ES-I3 (cell line): Measurements from ENCODE around the gene ZDHHC4.

ENCODE experiments used
- H3K36me3 ChIP-seq: 2 replicates; pipeline ENCODE4 v1.6.1; 2013; ENCODE audit warnings: mild to moderate bottlenecking, low read length, control low read depth, moderate library complexity; ENCODE audit not compliant: insufficient read depth
- H3K4me1 ChIP-seq: 2 replicates; pipeline ENCODE4 v1.6.1; 2013; ENCODE audit warnings: mild to moderate bottlenecking, control low read depth, low read length; ENCODE audit not compliant: insufficient read depth
- H3K9ac ChIP-seq: 2 replicates; pipeline ENCODE4 v1.6.1; 2013; ENCODE audit warnings: low read depth, mild to moderate bottlenecking, low read length, moderate library complexity
- H3K9me3 ChIP-seq: 2 replicates; pipeline ENCODE4 v1.6.1; 2013; ENCODE audit warnings: mild to moderate bottlenecking, low read length, moderate library complexity; ENCODE audit not compliant: control insufficient read depth, insufficient read depth

ZDHHC4 gene

DNA sequence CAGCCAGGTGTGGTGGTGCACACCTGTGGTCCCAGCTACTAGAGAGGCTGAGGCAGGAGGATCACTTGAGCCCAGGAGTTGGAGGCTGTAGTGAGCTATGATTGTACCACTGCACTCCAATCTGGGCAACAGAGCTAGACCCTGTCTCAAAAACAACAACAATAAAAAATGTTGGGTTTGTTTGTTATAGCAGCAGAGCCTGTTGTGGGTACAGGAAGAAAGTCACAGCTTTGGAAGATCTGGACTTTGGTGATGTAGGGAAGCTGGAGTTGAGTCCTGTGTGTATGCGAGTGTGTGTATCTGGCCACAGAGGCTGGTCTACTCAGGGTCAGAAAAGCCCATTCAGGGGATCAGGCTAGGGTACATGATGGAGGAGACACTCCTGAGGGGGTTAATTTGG lies 29.9 kb upstream of the ZDHHC4 start:
- H3K36me3 ChIP-seq, result no peaks in the 10 kb centered on the region
- no peaks in the 10 kb centered on the region for H3K9me3 ChIP-seq
- no peaks in the 10 kb centered on the region for H3K4me1 ChIP-seq
- no peak overlapping the region for H3K9ac ChIP-seq

DNA sequence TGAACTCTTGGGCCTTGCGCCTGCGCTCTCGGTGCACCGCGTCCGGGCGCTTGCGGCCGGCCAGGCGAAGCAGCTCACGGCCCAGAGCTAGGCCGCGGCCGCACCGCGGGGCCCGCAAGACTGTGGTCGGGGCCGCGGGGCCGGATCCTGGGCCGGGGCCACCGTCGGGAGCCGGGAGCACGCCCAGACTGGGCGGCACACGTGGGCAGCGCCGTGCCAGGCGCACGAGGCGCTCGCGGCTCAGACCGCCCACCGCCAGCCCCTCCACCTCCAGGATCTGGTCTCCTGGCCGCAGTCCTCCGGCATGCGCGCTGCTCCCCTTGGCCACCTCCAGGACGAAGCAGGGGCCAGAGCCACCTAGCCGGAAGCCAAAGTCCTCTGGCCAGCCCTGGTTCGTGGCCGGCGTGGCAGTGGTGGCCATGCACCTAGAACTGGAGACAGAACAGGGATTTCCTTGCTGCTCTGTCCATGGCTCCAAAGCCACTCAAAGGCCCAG lies 26.2 kb upstream of the ZDHHC4 start, which contains the start of gene GRID2IP:
GRID2IP (minus strand) TSS at position 446 of the 496 bp plus-strand sequence; CDS start at position 421, 25 bp downstream.
- Histone ChIP-seq H3K36me3 (no peaks in the 10 kb centered on the region), H3K9me3 (no peaks in the 10 kb centered on the region), H3K9ac (no peak within 1 kb of the TSS), H3K4me1 (no peaks in the 10 kb centered on the region)

DNA sequence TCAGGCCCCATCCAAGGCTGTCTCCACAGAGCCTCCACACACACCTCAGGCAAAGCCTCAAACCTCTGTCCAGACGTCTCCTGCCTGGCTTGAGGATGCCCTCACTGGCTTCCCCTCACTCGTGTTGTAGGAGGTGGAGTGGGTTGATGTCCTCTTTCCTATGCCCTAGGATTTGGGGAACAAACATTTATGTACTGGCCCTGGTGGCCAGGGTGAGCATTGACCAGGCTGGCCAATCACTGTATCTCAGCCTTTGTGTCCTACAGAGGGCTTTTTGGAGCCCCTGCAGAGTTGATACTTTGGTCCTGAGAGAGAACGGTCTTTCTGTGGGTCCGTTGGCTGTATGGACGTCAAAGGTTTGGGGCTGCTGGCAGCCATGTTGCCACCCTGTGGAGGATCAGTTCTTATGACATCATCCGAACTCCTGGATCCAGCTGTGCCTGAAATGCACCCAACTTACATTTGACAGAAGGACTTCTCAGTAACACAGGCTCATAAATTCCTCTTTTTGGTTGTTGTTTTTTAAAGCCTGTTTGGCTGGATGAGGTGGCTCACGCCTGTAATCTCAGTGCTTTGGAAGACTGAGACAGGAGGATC lies 23.7 kb upstream of the ZDHHC4 start:
- Histone ChIP-seq H3K9ac (no peak overlapping the region), H3K4me1 (no peaks in the 10 kb centered on the region), H3K9me3 (no peaks in the 10 kb centered on the region), H3K36me3 (no peaks in the 10 kb centered on the region)

DNA sequence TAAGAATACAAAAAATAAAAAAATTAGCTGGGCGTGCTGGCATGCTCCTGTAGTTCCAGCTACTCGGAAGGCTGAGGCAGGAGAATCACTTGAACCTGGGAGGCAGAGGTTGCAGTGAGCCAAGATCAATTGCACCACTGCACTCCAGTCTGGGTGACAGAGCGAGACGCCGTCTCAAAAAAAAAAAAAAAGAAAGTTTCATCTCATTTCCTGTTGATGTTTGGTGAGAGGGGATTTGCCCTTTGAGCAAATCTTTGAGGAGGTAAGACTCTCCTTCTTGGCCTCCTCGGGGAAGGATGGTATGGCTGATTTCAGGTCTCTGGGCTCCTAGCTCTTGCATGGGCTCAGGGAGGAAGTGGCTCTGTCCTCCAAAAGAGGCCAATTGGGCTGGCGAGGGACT lies 22.4 kb upstream of the ZDHHC4 start:
- Histone ChIP-seq H3K9ac (no peak overlapping the region), H3K9me3 (no peaks in the 10 kb centered on the region), H3K36me3 (no peaks in the 10 kb centered on the region), H3K4me1 (peaks cover 3% of the 10 kb centered on the region; the same call in 1 of the 2 replicates)

DNA sequence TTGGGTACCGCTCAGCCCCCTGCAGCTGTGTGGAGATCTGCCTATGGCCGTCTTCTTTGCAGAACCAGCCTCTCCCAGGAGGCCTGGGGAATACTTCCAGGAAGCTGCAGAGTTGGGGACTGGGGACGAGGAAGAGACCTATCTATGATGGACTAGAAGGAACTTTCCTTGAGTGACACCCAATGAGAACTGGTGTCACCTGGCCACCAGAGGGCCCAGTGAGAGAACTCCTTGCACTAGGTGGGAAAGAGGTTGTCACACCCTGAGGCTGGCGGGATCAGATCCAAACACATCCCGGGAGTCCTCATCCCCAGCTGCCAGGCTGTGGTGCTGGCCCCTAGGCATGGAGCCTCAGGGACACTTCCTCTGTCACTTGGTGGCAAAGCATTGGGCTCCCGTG lies 21.1 kb upstream of the ZDHHC4 start:
- peaks cover 9% of the 10 kb centered on the region; the same call in 1 of the 2 replicates for H3K4me1 ChIP-seq
- no peaks in the 10 kb centered on the region for H3K36me3 ChIP-seq
- no peak overlapping the region for H3K9ac ChIP-seq
- no peaks in the 10 kb centered on the region for H3K9me3 ChIP-seq

DNA sequence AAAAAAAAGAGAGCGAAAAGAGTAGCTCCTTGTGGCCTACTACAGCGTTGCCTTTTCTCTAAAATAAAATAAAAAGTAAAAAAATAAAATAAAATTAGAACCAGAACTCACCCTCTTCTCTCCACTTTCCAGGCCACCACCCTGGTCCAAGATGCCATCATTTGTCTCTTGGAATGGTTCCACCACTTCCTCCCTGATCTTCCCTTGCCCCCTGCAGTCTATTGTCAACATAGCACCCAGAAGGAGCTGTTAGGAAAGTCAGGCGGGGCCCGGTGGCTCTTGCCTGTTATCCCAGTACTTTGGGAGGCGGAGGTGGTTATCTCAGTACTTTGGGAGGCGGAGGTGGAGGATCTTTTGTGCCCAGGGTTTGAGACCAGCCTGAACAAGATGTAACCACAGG lies 18.4 kb upstream of the ZDHHC4 start:
- Histone ChIP-seq H3K9me3 (no peaks in the 10 kb centered on the region), H3K36me3 (no peaks in the 10 kb centered on the region), H3K4me1 (peaks cover 9% of the 10 kb centered on the region; the same call in 1 of the 2 replicates), H3K9ac (no peak overlapping the region)

DNA sequence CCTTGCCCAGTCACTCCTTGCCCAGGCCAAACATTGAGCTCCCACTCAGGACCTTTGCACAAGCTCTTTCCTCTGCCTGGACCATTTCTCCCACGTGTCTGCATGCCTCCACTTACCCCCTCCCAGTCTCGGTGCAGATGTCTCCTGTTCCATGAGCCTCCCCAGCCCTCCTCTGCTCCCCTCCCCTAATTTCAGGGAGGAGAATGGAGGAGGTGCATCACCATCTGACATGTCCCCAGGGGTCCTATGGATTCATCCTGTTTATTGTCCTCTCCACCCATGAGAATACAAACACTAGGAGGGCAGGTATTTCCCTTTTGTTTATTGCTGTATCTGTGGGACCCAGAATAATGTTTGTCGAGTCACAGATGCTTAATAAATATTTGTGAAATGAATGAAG lies 17.4 kb upstream of the ZDHHC4 start:
- H3K4me1 ChIP-seq, result peaks cover 9% of the 10 kb centered on the region; the same call in 1 of the 2 replicates
- no peak overlapping the region for H3K9ac ChIP-seq
- H3K36me3 ChIP-seq, result no peaks in the 10 kb centered on the region
- no peaks in the 10 kb centered on the region for H3K9me3 ChIP-seq

DNA sequence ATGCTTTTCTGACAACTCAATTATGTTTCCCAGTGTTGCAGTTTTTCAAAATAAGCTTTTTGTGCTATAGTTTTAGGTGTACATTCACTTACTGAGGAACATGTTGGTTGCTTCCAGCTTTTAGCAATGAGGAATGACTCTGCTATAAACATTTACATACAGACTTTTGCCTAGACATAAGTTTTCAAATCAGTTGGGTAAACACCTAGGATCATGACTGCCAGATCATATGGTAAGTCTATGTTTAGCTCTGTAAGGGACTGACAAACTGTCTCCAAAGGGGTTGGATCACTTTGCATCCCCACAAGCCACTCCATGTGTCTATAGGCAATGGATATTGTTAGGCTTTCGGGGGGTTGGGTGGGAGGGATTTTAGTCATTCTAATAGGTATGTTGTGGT lies 15.1 kb upstream of the ZDHHC4 start:
- Histone ChIP-seq H3K9ac (no peak overlapping the region), H3K36me3 (no peaks in the 10 kb centered on the region), H3K9me3 (no peaks in the 10 kb centered on the region), H3K4me1 (peaks cover 9% of the 10 kb centered on the region; the same call in 1 of the 2 replicates)

DNA sequence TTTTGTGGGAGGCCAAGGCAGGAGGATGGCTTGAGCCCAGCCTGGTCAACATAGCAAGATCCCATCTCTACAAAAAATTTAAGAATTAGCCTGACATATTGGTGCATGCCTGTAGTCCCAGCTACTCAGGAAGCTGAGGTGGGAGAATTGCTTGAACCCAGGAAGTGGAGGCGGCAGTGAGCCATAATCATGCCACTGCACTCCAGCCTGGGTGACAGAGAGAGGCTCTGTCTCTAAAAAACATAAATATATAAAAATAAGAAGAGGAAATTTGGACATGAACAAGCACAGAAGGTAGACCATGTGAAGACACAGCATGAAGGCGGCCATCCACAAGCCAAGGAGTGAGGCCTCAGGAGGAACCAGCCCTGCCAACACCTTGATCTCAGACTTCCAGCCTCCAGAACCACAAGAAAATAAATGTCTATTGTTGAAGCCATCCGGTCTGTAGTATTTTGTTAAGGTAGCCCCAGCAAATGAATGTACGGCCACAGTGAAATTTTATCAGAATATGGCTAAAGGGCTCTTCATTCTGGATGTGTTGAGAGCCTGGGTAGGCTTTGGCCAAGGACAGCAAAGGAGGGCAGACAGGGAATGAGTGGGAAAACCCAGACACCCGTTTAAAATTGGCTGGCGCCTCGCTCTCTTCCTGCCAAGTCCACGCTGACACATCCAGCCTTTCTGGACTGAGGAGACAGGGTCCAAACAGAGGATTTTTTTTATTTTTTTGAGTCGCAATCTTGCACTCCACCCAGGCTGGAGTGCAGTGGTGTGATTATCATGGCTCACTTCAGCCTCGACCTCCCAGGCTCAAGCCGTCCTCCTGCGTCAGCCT lies 13.1 kb upstream of the ZDHHC4 start:
- Histone ChIP-seq H3K4me1 (peaks cover 9% of the 10 kb centered on the region; the same call in 1 of the 2 replicates), H3K36me3 (no peaks in the 10 kb centered on the region), H3K9ac (no peak overlapping the region), H3K9me3 (no peaks in the 10 kb centered on the region)

DNA sequence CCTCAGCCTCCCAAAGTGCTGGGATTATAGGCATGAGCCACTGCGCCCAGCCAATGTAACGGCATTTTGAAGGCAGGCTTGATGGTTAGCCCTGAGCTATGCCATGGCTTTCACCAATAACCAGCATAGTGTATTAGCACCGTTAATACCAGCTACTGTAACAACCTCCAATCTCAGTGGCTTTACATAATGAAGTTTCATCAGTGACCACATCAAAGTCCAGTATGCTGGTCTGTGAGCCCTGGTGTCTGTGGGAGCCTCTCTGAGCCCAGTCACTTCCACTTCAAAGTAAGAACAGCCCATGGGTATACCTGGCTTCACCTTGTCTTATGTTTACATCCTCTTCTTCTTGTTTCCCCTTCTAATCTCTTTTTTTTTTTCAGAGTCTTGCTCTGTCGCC lies 11.6 kb upstream of the ZDHHC4 start:
- no peak overlapping the region for H3K9ac ChIP-seq
- no peaks in the 10 kb centered on the region for H3K9me3 ChIP-seq
- no peaks in the 10 kb centered on the region for H3K4me1 ChIP-seq
- H3K36me3 ChIP-seq, result no peaks in the 10 kb centered on the region

DNA sequence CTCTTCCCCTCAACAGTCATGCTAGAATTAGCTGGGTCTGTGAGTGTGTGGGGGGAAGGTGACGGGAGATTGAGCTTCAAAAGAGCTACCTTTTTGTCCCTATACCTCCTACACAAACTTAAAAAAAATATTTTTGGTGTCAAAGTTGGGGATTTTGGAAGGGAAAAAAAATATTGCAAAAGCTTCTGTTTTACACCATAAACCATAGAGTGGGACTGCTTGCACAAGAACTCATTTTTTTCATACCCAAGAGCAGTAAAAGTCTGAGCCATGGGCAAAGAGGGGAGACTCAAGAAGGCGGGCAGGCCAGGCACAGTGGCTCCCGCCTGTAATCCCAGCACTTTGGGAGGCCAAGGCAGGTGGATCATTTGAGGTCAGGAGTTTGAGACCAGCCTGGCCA lies 9.4 kb upstream of the ZDHHC4 start:
- Histone ChIP-seq H3K4me1 (no peaks in the 10 kb centered on the region; the same call in 1 of the 2 replicates), H3K36me3 (no peaks in the 10 kb centered on the region), H3K9me3 (no peaks in the 10 kb centered on the region), H3K9ac (no peak overlapping the region)

DNA sequence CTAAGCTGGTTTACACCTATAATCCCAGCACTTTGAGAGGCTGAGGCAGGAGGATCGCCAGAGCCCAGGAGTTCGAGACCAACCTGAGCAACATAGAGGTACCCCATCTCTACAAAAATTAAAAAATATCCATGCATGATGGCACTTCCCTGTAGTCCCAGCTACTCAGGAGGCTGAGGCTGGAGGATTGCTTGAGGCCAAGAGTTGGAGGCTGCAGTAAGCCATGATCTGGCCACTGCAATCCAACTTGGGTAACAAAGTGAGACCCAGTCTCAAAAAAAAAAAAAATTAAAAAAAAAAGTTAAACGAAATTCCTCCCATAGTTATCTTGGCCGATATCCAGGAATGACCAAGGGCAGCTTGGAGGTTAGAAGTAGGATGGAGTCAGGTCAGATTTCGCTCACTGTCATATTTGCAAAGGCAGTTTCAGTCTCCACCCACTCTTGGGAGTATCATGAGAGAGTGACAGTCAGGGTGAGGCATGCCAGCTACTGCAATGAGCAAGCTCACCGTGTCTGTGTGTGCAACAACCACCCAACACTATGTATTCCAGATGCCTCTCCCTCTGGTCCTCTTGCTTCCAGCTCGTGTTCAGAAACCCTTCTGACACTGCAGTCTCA lies 6.0 kb upstream of the ZDHHC4 start:
- Histone ChIP-seq H3K36me3 (no peaks in the 10 kb centered on the region), H3K9me3 (no peaks in the 10 kb centered on the region), H3K9ac (no peak overlapping the region), H3K4me1 (no peaks in the 10 kb centered on the region; the same call in 1 of the 2 replicates)

DNA sequence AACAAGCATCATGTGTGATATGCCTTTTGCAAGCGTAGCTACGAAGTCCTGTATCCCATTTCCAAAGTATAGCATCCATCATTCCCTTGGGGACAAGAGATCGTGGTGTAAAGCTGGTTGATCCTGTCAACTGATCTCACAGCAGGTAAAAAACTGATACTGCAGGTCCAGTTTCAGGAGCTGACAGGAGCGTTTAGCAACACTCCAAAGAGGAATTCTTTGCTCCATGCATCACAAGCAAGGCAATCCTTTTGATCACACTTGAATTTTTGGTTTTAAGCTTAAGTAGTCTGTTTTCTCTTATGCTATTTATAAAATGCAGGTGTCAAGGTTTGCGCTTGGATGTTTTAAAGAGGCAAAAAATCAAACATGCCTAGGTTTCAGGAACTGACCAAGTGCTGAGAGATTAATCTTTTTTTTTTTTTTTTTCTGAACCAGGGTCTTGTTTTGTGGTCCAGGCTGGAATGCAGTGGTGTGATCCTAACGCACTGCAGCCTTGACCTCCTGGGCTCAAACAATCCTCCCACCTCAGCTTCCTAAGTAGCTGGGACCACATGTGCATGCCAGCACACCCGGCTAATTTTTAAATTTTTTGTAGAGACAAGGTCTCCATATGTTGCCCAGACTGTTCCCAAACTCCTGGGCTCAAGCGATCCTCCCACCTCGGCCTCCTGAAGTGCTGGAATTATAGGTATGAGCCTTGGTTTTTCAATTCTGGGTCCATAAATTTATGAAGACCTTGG lies 1.8 kb upstream of the ZDHHC4 start:
- Histone ChIP-seq H3K9ac (no peak overlapping the region), H3K4me1 (no peaks in the 10 kb centered on the region; the same call in 1 of the 2 replicates), H3K9me3 (no peaks in the 10 kb centered on the region), H3K36me3 (no peaks in the 10 kb centered on the region)
